SK-N-SH (cell line): ENCODE measurements around the gene NOP53. TPM values are rescaled to one million over a fixed set of nuclear protein-coding genes. Genes with fewer than 3 reads are reported as not detected.

Experiments used
- CTCF ChIA-PET: fragments of 300-600, 350-600 bp; formaldehyde crosslinking; extraction: SDS; loops from one replicate; lab custom pipeline; 2021; lab: Yijun Ruan, JAX
- POLR2A ChIA-PET: fragments of 350-600 bp; sonication (Branson Sonifier 250); formaldehyde crosslinking; extraction: SDS; loops from one replicate; lab custom pipeline; 2020; ENCODE audit warnings: antibody characterized with exemption, inconsistent platforms; lab: Yijun Ruan, JAX
- DNase-seq: peaks from one replicate; pipeline ENCODE4 v3.0.0; 2012
- H2AFZ ChIP-seq: fragments of 200-600 bp; sonication (generic); 2 replicates; pipeline ENCODE4 v1.8.1; 2016; ENCODE audit warnings: antibody characterized with exemption, mild to moderate bottlenecking, low read depth
- H3F3A ChIP-seq: fragments of 200-600 bp; sonication (generic); replicated peaks from 2 replicates; pipeline ENCODE3; 2016; ENCODE audit warnings: antibody characterized with exemption, mild to moderate bottlenecking; ENCODE audit not compliant: insufficient read depth
- H3K27ac ChIP-seq, 2 experiments: fragments of 200-500 bp in 1 of 2; fragments of 200-600 bp in 1 of 2; sonication (Bioruptor generic) in 1 of 2; sonication (generic), shearing (Covaris generic) in 1 of 2; 2 replicates each; pipeline versions ENCODE4 v1.5.1 to v1.6.1; 2014 to 2016; ENCODE audit warnings: low read depth in 2 of 2, inconsistent platforms in 1 of 2, low read length in 1 of 2, mild to moderate bottlenecking in 1 of 2, mixed read lengths in 1 of 2
- H3K27me3 ChIP-seq: fragments of 200-600 bp; sonication (generic), shearing (Covaris generic); 2 replicates; pipeline ENCODE4 v1.6.1; 2016; ENCODE audit warnings: mixed run types; ENCODE audit not compliant: insufficient read depth
- H3K36me3 ChIP-seq, 2 experiments: fragments of 200-500 bp in 1 of 2; fragments of 200-600 bp in 1 of 2; sonication (Bioruptor generic) in 1 of 2; sonication (generic) in 1 of 2; replicated peaks in 1 of 2; 2 replicates each; pipeline versions ENCODE3 to v1.5.1; 2014 to 2016; ENCODE audit warnings: low read length in 1 of 2, mild to moderate bottlenecking in 1 of 2; ENCODE audit not compliant: insufficient read depth in 2 of 2, control insufficient read depth in 1 of 2
- H3K4me1 ChIP-seq, 2 experiments: fragments of 200-500 bp in 1 of 2; fragments of 200-600 bp in 1 of 2; sonication (Bioruptor generic) in 1 of 2; sonication (generic), shearing (Covaris generic) in 1 of 2; 2 replicates each; pipeline versions ENCODE4 v1.5.1 to v1.6.1; 2014 to 2016; ENCODE audit warnings: low read depth in 1 of 2, low read length in 1 of 2, mixed run types in 1 of 2; ENCODE audit not compliant: insufficient read depth in 2 of 2, control insufficient read depth in 1 of 2
- H3K4me2 ChIP-seq: fragments of 200-600 bp; sonication (generic), shearing (Covaris generic); 2 replicates; pipeline ENCODE4 v1.6.1; 2017; ENCODE audit warnings: mixed run types
- H3K4me3 ChIP-seq, 2 experiments: fragments of 200-500 bp in 1 of 2; fragments of 200-600 bp in 1 of 2; sonication (Bioruptor generic) in 1 of 2; sonication (generic), shearing (Covaris generic) in 1 of 2; 2 replicates each; pipeline versions ENCODE4 v1.5.1 to v1.8.1; 2014 to 2016; ENCODE audit warnings: low read depth in 2 of 2, inconsistent platforms in 1 of 2, low read length in 1 of 2, mild to moderate bottlenecking in 1 of 2, mixed read lengths in 1 of 2, moderate library complexity in 1 of 2
- H3K79me2 ChIP-seq: fragments of 200-600 bp; sonication (generic); 2 replicates; pipeline ENCODE4 v1.8.1; 2017; ENCODE audit warnings: mild to moderate bottlenecking; ENCODE audit not compliant: insufficient read depth
- H3K9ac ChIP-seq: fragments of 200-600 bp; sonication (generic); 2 replicates; pipeline ENCODE4 v1.6.1; 2017; ENCODE audit warnings: mixed run types
- H3K9me2 ChIP-seq: fragments of 200-600 bp; sonication (generic); 2 replicates; pipeline ENCODE4 v1.6.1; 2017; ENCODE audit warnings: mixed run types
- H3K9me3 ChIP-seq: fragments of 200-600 bp; sonication (generic); 2 replicates; pipeline ENCODE4 v1.6.1; 2017; ENCODE audit warnings: mixed run types, mild to moderate bottlenecking, moderate library complexity
- H4K20me1 ChIP-seq: fragments of 200-600 bp; sonication (generic); 2 replicates; pipeline ENCODE4 v1.6.1; 2017; ENCODE audit warnings: mild to moderate bottlenecking, mixed run types; ENCODE audit not compliant: insufficient read depth
- CHD2 ChIP-seq: fragments of 150-350 bp; IDR thresholded peaks from 2 replicates; pipeline ENCODE4 v1.6.1; 2018; ENCODE audit warnings: low read length; ENCODE audit not compliant: partially characterized antibody
- CTCF ChIP-seq: fragments of 200-600 bp; sonication (generic); IDR thresholded peaks from 2 replicates; pipeline ENCODE4 v1.6.1; 2017; ENCODE audit warnings: antibody characterized with exemption, mild to moderate bottlenecking, moderate library complexity
- EZH2phosphoT487 ChIP-seq: fragments of 200-600 bp; sonication (generic); IDR thresholded peaks from 2 replicates; pipeline ENCODE4 v1.6.1; 2017; ENCODE audit warnings: low read depth, mixed run types, mild to moderate bottlenecking, antibody characterized with exemption, moderate library complexity, borderline replicate concordance
- GABPA ChIP-seq: IDR thresholded peaks from 2 replicates; pipeline ENCODE4 v1.4.0; 2012; ENCODE audit warnings: low read depth, mild to moderate bottlenecking
- MAX ChIP-seq: IDR thresholded peaks from 2 replicates; pipeline ENCODE4 v1.4.0; 2012; ENCODE audit warnings: low read depth
- MXI1 ChIP-seq: IDR thresholded peaks from 2 replicates; pipeline ENCODE4 v1.6.1; 2012; ENCODE audit warnings: mild to moderate bottlenecking, low read depth, low read length, improper control_type of control experiment
- RAD21 ChIP-seq: IDR thresholded peaks from 2 replicates; pipeline ENCODE4 v1.6.1; 2012; ENCODE audit warnings: mild to moderate bottlenecking, low read length
- RCOR1 ChIP-seq: fragments of 150-350 bp; IDR thresholded peaks from 2 replicates; pipeline ENCODE4 v1.6.1; 2017; ENCODE audit warnings: antibody characterized with exemption, low read length
- RFX5 ChIP-seq: IDR thresholded peaks from 2 replicates; pipeline ENCODE4 v1.6.1; 2012; ENCODE audit warnings: mild to moderate bottlenecking, improper control_type of control experiment, low read length
- SMC3 ChIP-seq: IDR thresholded peaks from 2 replicates; pipeline ENCODE4 v1.6.1; 2012; ENCODE audit warnings: low read depth, low read length, improper control_type of control experiment
- TCF12 ChIP-seq: IDR thresholded peaks from 2 replicates; pipeline ENCODE4 v1.4.0; 2012
- USF1 ChIP-seq: IDR thresholded peaks from 2 replicates; pipeline ENCODE4 v1.4.0; 2012; ENCODE audit warnings: low read depth, borderline replicate concordance
- USF2 ChIP-seq: fragments of 150-350 bp; IDR thresholded peaks from 2 replicates; pipeline ENCODE4 v1.6.1; 2017; ENCODE audit warnings: antibody characterized with exemption, low read length, low read depth, borderline replicate concordance
- ZBTB33 ChIP-seq: IDR thresholded peaks from 2 replicates; pipeline ENCODE4 v1.4.0; 2012; ENCODE audit warnings: low read depth, borderline replicate concordance
- WGBS: methylation state at CpG from one replicate; pipeline ENCODE4 v1.1.6; 2017; ENCODE audit warnings: low lambda C conversion rate; 5-methylcytosine and 5-hydroxymethylcytosine counted together
- polyA plus RNA-seq, 3 experiments: library from polyadenylated mRNA; depleted of rRNA; stranded (reverse); fragments of >200 nt; gene quantifications; 2 replicates each; pipeline ENCODE4 v1.2.3, GENCODE V29; 2012

The NOP53 gene
- polyA plus RNA-seq, 1 of the 3 experiments (the other 2 are of a cell fraction): 275 TPM

GRCh38 chr19:47790398-47790814 is 45.1 kb downstream of the NOP53 start:
- no peak overlapping the region for H3K27ac ChIP-seq
- peak; percentile 84 for DNase-seq
- no peaks in the 10 kb centered on the region for H4K20me1 ChIP-seq
- H3F3A ChIP-seq: peaks cover 5% of the 10 kb centered on the region
- H2AFZ ChIP-seq: no peak overlapping the region
- H3K79me2 ChIP-seq: no peaks in the 10 kb centered on the region
- no peak overlapping the region; a peak in 1 of 4 replicates for H3K4me3 ChIP-seq
- ChIA-PET POLR2A (no interaction called here), CTCF (interaction anchor here (0.6 to 1.8 kb wide), 6 partner anchors 8 to 438 kb away, joined by 3 to 4 read pairs (median 3); no protein-coding TSS in a partner anchor)
- 22% methylated on average over 10 of the region's 10 CpGs for WGBS
- H3K4me2 ChIP-seq: no peak overlapping the region
- H3K4me1 ChIP-seq: no peaks in the 10 kb centered on the region
- peaks cover 1 to 2% of the 10 kb centered on the region in 2 experiments for H3K36me3 ChIP-seq
- TF ChIP-seq EZH2phosphoT487: no peak
- peak; percentile 27; the same call in 1 of the 2 replicates for TF ChIP-seq SMC3
- no peak for TF ChIP-seq GABPA
- no peak for TF ChIP-seq ZBTB33
- no peak for TF ChIP-seq USF2
- peak; percentile 32; the same call in 1 of the 2 replicates for TF ChIP-seq RAD21
- TF ChIP-seq RFX5: no peak
- peak; percentile 81 for TF ChIP-seq CTCF
- no peaks in the 10 kb centered on the region for H3K27me3 ChIP-seq
- H3K9me2 ChIP-seq: no peaks in the 10 kb centered on the region
- no peak overlapping the region for H3K9ac ChIP-seq
- no peaks in the 10 kb centered on the region for H3K9me3 ChIP-seq

GRCh38 chr19:47792616-47793015 is 47.3 kb downstream of the NOP53 start:
- ChIA-PET POLR2A (no interaction called here), CTCF (interaction anchor here (0.9 kb wide), 1 partner anchor 27 kb away, joined by 4 read pairs; no protein-coding TSS in a partner anchor)
- H3K9me2 ChIP-seq: no peaks in the 10 kb centered on the region
- no peak overlapping the region for H3K4me2 ChIP-seq
- H3K79me2 ChIP-seq: no peaks in the 10 kb centered on the region
- TF ChIP-seq EZH2phosphoT487 (no peak), RCOR1 (no peak), MAX (no peak), TCF12 (no peak), MXI1 (no peak), CHD2 (no peak), SMC3 (no peak), USF1 (no peak), GABPA (no peak)
- H2AFZ ChIP-seq: no peak overlapping the region
- no peak overlapping the region for H3K27ac ChIP-seq
- H3K36me3 ChIP-seq: no peaks in the 10 kb centered on the region
- DNase-seq: no peak
- H3K4me3 ChIP-seq: no peak overlapping the region
- H4K20me1 ChIP-seq: no peaks in the 10 kb centered on the region
- 75% methylated on average over 1 of the region's 1 CpG for WGBS
- peaks cover 5% of the 10 kb centered on the region for H3F3A ChIP-seq
- H3K4me1 ChIP-seq: no peaks in the 10 kb centered on the region
- no peaks in the 10 kb centered on the region for H3K27me3 ChIP-seq
- no peak overlapping the region for H3K9ac ChIP-seq
- H3K9me3 ChIP-seq: no peaks in the 10 kb centered on the region
